Thyroid gland (tissue), 4 donors: ENCODE measurements around the gene PLIN1. TPM values are rescaled to one million over a fixed set of nuclear protein-coding genes. Genes with fewer than 3 reads are reported as not detected.

Experiments
- DNase-seq, 2 donors: peaks; one replicate each; pipeline ENCODE4 v3.0.0-alpha.2; 2019
- H3K27ac ChIP-seq, 3 donors: fragments of 200-600 bp; sonication (generic); 1 replicate in 2 of 3; 2 replicates in 1 of 3; pipeline ENCODE4 v1.5.1; 2016 to 2019; ENCODE audit warnings: mild to moderate bottlenecking in 1 of 3, moderate library complexity in 1 of 3
- H3K27me3 ChIP-seq: fragments of 200-600 bp; sonication (generic); one replicate; pipeline ENCODE4 v1.5.1; 2019
- H3K36me3 ChIP-seq, 2 donors: fragments of 200-600 bp; sonication (generic); one replicate each; pipeline ENCODE4 v1.5.1; 2016 to 2019
- H3K4me1 ChIP-seq, 2 donors: fragments of 200-600 bp; sonication (generic); one replicate each; pipeline ENCODE4 v1.5.1; 2017 to 2019
- H3K4me3 ChIP-seq, 3 donors: fragments of 200-600 bp; sonication (generic); replicated peaks in 1 of 3; 1 replicate in 2 of 3; 2 replicates in 1 of 3; pipeline ENCODE4 v1.5.1; 2016; ENCODE audit warnings: mild to moderate bottlenecking in 1 of 3
- H3K9me3 ChIP-seq: fragments of 200-600 bp; sonication (generic); one replicate; pipeline ENCODE4 v1.5.1; 2017
- CTCF ChIP-seq, 6 experiments: fragments of 200-600 bp in 3 of 6; fragments of 450-650 bp in 3 of 6; sonication (generic) in 3 of 6; IDR thresholded peaks; one replicate each; pipeline ENCODE4 v1.5.1; 2016 to 2019; ENCODE audit warnings: antibody characterized with exemption in 6 of 6, mild to moderate bottlenecking in 2 of 6, inconsistent platforms in 1 of 6, moderate library complexity in 1 of 6
- POLR2A ChIP-seq, 2 donors: fragments of 450-650 bp; IDR thresholded peaks; one replicate each; pipeline ENCODE4 v1.6.1; 2017; ENCODE audit warnings: antibody characterized with exemption in 2 of 2, mild to moderate bottlenecking in 2 of 2, moderate library complexity in 1 of 2
- WGBS, 2 donors: methylation state at CpG; one replicate each; pipeline ENCODE4 v1.1.5; 2017; 5-methylcytosine and 5-hydroxymethylcytosine counted together
- intact Hi-C: fragments of 100-400 bp; cut with DNase I; formaldehyde crosslinking; loops from one replicate; pipeline ENCODE4 v1.15.1; 2023
- small RNA-seq: library from RNA; depleted of rRNA; stranded (forward); fragments of <200 nt; gene quantifications from one replicate; pipeline ENCODE3, GENCODE V24; 2016
- total RNA-seq, 4 donors: library from RNA; depleted of rRNA; stranded (reverse); fragments of >200 nt; gene quantifications; one replicate each; pipeline ENCODE4 v1.2.3, GENCODE V29; 2016

Gene PLIN1
- total RNA-seq, 4 donors from 2014 or later, result 3.3 to 9.9 (median 6.0) TPM

- intact Hi-C loops, result no loop called here
- no peak overlapping the region for H3K27ac ChIP-seq
- H3K27me3 ChIP-seq, result no peaks in the 10 kb centered on the region
- H3K4me1 ChIP-seq, result peaks cover 0 to 6% of the 10 kb centered on the region in 2 donors
- TF ChIP-seq POLR2A (IDR thresholded peaks at IDR 0.05) (no peak), CTCF (IDR thresholded peaks at IDR 0.05) (no peak)
- no peak overlapping the region for H3K4me3 ChIP-seq
- H3K36me3 ChIP-seq, result no peaks in the 10 kb centered on the region
- no peak for DNase-seq
- H3K9me3 ChIP-seq, result no peaks in the 10 kb centered on the region
- WGBS, 2 donors, result 94 to 97% methylated on average over 4 of the region's 4 CpGs
Measured at GRCh38 chr15:89616228-89616627, 62.9 kb downstream of the PLIN1 start.

- DNase-seq, result no peak
- no peaks in the 10 kb centered on the region for H3K27me3 ChIP-seq
- no peak overlapping the region for H3K27ac ChIP-seq
- TF ChIP-seq CTCF (IDR thresholded peaks at IDR 0.05), result no peak
- no peak for TF ChIP-seq POLR2A (IDR thresholded peaks at IDR 0.05)
- H3K36me3 ChIP-seq, result no peaks in the 10 kb centered on the region
- intact Hi-C loops, result no loop called here
- no peak overlapping the region for H3K4me3 ChIP-seq
- 88 to 95% methylated on average over 1 of the region's 1 CpG for WGBS, 2 donors
- no peaks in the 10 kb centered on the region for H3K9me3 ChIP-seq
- peaks cover 0 to 6% of the 10 kb centered on the region in 2 donors for H3K4me1 ChIP-seq
Measured at GRCh38 chr15:89615135-89615534, 64.0 kb downstream of the PLIN1 start.

Small RNA genes within 50 kb of the gene (small RNA-seq; reads per million reads assigned to genes)
- not detected for gene RNU6-132P

Other genes starting within 250 kb of the PLIN1 start
- not detected for gene RHCG, start 182.8 kb downstream of the PLIN1 start, total RNA-seq
- gene TICRR, start 103.9 kb downstream of the PLIN1 start, total RNA-seq, result under 1 TPM in 2 of 4 donors, not detected in 2; under 0.01 to 0.21 TPM
- gene KIF7, start 23.9 kb downstream of the PLIN1 start, total RNA-seq, result 10 to 100 TPM in 1 of 4 donors, 1 to 10 TPM in 3; 6.8 to 10.1 (median 8.3) TPM
- gene PEX11A, start 11.4 kb upstream of the PLIN1 start, total RNA-seq, result 10 to 100 TPM; 17.4 to 39.5 (median 20.6) TPM
- gene WDR93, start 11.4 kb upstream of the PLIN1 start, total RNA-seq, result 1 to 10 TPM; 1.1 to 2.3 (median 2.3) TPM
- 1 to 10 TPM in 3 of 4 donors, not detected in 1; 1.9 to 2.6 (median 2.1) TPM for gene MESP1, start 71.9 kb upstream of the PLIN1 start, total RNA-seq
- under 1 TPM in 2 of 4 donors, not detected in 2; 0.34 to 0.67 TPM for gene MESP2, start 97.0 kb upstream of the PLIN1 start, total RNA-seq
- 10 to 100 TPM in 1 of 4 donors, 1 to 10 TPM in 3; 7.2 to 11.7 (median 9.4) TPM for gene ANPEP, start 135.5 kb upstream of the PLIN1 start, total RNA-seq
- gene AP3S2, start 214.6 kb upstream of the PLIN1 start, total RNA-seq, result 10 to 100 TPM; 59.6 to 98.6 (median 67.6) TPM
- gene ARPIN, start 233.6 kb upstream of the PLIN1 start, total RNA-seq, result 10 to 100 TPM; 21.4 to 26.5 (median 24.1) TPM